ENCODE results near the gene KAT7.

KAT7 gene

GRCh38 chr17:49853470-49854015, 65.1 kb downstream of the KAT7 start:
- H3K27me3 ChIP-seq (ENCODE audit: insufficient read depth, low read depth, severe bottlenecking): no peaks in the 10 kb centered on the region
- no peak overlapping the region for H3K27ac ChIP-seq
- no peaks in the 10 kb centered on the region for H3K9me3 ChIP-seq (ENCODE audit: severe bottlenecking)
- no peak for TF ChIP-seq CTCF (IDR thresholded peaks at IDR 0.05; ENCODE audit: low read depth, low read length)
- no peak overlapping the region for H3K4me3 ChIP-seq (ENCODE audit: low read depth, low read length)
- no peak for DNase-seq
- no peaks in the 10 kb centered on the region for H3K36me3 ChIP-seq

DNA sequence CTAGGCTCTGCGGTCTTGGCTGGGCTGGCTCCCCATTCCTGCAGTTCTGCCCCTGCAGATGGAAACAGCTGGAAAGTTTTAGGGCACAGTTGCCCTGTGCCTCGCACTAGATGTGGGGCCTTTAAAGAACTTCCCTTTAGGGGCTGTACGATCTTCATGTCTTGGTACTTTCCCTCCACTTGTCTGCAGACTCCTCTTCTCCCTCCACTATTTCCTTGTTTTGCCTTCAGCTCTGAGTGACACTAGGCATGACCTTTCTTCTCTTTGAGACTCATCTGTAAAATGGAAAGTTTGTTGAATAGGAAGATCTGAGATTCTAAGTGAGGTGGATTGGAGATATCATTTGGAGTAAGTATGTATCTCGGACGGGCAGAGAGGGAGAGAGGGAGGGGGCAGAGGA, 65.6 kb downstream of the KAT7 start:
- Histone ChIP-seq H3K9me3 (ENCODE audit: severe bottlenecking) (no peaks in the 10 kb centered on the region), H3K27me3 (ENCODE audit: insufficient read depth, low read depth, severe bottlenecking) (no peaks in the 10 kb centered on the region), H3K4me3 (ENCODE audit: low read depth, low read length) (no peak overlapping the region), H3K36me3 (no peaks in the 10 kb centered on the region), H3K27ac (no peak overlapping the region)
- TF ChIP-seq CTCF (IDR thresholded peaks at IDR 0.05; ENCODE audit: low read depth, low read length): no peak
- DNase-seq: no peak

DNA sequence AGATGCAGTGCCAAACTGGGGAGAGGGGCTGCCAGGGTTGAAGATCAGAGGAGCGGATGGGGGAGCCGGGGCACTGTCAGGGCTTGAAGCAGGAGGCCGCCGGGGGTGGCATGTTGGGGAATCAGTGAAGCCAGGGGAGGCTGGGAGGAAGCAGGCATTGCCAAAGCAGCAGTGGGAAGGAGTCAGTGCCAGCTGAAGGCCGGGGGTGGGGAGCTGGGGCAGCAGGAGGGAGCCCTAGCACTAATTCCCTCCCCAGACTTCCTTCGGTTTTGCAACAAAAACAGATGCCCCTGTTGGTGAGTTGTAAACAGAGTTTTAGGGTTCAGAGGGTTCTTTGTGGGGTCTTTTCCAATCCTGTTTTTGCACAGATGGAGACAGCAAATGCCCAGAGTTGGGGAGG, 70.3 kb downstream of the KAT7 start:
- H3K27ac ChIP-seq: no peak overlapping the region
- H3K9me3 ChIP-seq (ENCODE audit: severe bottlenecking): no peaks in the 10 kb centered on the region
- no peak for DNase-seq
- TF ChIP-seq CTCF (IDR thresholded peaks at IDR 0.05; ENCODE audit: low read depth, low read length): no peak
- no peaks in the 10 kb centered on the region for H3K27me3 ChIP-seq (ENCODE audit: insufficient read depth, low read depth, severe bottlenecking)
- H3K4me3 ChIP-seq (ENCODE audit: low read depth, low read length): no peak overlapping the region
- no peaks in the 10 kb centered on the region for H3K36me3 ChIP-seq

DNA sequence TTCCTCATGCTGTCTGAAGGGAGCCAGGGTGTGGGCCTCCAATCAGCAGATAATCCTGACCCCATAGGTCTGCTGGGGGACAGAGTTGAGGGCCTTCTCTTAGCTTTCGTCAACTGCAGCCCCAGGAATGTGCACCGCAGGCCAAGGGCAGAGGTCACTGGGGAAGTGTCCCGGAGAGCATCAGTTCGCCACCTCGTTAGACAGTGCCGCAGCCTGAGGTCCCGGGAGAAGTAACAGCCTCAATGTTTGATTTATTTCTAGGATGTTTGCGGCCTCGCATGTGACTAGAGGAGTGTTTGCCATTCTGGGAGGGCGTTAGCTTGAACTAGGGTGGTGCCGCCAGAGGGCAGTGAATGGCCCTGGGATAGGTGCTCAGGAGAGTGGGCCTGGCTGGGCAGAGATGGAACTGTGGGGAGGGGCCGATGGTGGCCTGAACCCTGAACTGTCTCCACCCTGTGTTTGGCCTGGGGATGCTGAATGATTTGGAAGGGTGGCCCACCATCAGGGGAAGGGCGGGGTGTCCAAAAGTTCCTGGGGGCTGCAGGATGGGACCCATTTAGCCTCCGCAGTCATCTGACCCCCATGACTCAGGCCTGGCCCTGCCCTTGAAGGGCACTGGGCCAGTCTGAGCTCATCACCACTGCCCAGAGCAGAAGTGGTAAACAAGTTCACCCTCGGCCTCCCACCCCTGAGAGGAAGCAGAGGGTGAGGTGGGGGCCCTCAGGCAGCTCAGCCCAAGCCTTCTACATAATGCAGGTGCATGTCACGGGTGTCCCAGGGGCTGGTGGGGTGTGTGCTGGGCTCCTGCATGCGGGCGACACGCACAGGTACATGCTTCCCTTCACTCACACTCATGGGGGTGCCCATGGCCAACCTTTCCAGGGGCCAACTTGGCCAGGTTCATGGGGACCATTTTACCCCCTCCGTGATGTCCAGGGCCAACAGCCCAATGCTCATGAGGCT, 71.8 kb downstream of the KAT7 start:
- no peak for DNase-seq
- no peak overlapping the region for H3K4me3 ChIP-seq (ENCODE audit: low read depth, low read length)
- no peak for TF ChIP-seq CTCF (IDR thresholded peaks at IDR 0.05; ENCODE audit: low read depth, low read length)

DNA sequence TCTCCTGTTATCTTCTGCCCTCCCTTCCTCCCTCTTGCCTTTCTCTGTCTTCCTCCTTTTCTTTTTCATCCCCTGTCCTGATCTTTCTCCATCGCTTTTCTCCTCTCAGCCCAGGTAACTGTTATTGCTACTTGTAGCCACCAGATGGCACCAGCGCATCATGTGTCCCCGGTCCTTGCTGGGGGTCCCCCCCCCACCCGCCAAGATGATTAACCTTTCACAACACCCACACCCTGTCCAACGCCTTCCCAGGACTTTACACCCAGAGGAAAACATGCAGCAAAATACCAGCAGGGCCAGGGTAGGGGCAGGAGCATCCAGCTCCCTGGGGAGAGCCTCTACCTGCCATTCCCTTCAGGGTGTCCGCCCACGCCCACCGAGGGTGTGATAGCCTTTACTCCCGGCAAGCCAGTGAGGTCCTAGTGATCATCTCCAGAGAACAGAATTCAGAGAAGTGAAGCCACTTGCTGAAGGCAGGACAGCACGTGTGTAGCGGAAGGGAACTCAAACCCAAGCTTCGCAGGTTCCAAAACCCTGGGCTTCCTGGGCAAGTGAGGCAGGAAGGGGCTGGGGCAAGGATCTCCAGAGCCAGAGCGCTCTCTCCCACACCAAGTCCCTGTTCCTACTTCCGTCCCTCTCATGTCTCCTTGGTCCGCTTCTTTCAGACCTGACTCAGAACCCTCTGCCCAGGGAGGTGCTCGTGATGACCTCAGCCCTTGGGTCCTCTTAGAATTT, 72.8 kb downstream of the KAT7 start:
- no peak overlapping the region for H3K4me3 ChIP-seq (ENCODE audit: low read depth, low read length)
- peak; percentile 74 for DNase-seq
- H3K27me3 ChIP-seq (ENCODE audit: insufficient read depth, low read depth, severe bottlenecking): no peaks in the 10 kb centered on the region
- H3K9me3 ChIP-seq (ENCODE audit: severe bottlenecking): no peaks in the 10 kb centered on the region
- no peaks in the 10 kb centered on the region for H3K36me3 ChIP-seq
- no peak overlapping the region for H3K27ac ChIP-seq
- peak; percentile 87 for TF ChIP-seq CTCF (IDR thresholded peaks at IDR 0.05; ENCODE audit: low read depth, low read length)

More for the DNA sequence above, 71.8 kb downstream of the KAT7 start:
- H3K27me3 ChIP-seq (ENCODE audit: insufficient read depth, low read depth, severe bottlenecking): no peaks in the 10 kb centered on the region
- no peak overlapping the region for H3K27ac ChIP-seq
- no peaks in the 10 kb centered on the region for H3K36me3 ChIP-seq
- H3K9me3 ChIP-seq (ENCODE audit: severe bottlenecking): no peaks in the 10 kb centered on the region
